Measurements from ENCODE around the gene ZNF175.

ZNF175 gene

DNA sequence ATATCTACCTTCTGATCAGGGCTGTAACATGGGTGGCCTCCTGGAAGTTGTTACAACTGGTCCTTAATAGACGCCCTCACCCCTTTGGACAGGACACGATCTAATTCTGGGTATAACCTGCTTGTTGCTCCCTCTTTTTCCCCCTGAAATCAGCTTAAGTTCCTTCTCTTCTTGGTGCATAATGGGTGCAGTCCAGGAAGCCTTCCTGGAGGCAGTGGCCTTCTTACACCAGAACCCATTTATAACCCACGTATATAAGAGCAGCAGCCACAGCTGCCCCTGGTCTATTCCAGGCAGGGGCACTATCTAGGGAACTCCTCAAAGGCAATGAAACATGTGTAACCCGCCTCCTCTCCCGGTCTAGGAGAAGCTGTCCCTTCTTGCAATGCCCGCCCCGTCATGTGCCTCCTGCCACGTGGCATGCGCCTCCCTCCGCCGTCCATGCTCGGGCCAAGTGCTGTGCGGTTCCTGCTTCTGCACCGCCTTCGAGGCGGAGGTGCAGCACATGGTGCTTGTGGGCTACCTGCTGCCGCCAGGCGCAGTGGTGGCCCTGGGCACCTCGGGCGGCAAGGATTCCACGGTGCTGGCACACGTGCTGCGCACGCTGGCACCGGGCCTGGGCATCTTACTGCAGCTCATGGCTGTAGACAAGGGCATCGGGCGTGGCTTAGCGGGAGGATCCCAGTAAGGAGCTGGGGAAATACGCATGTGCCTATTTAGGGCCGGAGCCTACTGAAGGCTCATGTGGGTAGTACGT is 27.3 kb downstream of the ZNF175 start:
- Histone ChIP-seq H3K9me3 (ENCODE audit: insufficient read depth, low read depth, low read length) (no peaks in the 10 kb centered on the region), H3K79me2 (ENCODE audit: insufficient read depth, low read length) (no peaks in the 10 kb centered on the region), H4K20me1 (ENCODE audit: insufficient read depth, low read length, poor library complexity, severe bottlenecking) (no peaks in the 10 kb centered on the region), H3F3A (ENCODE audit: low read depth) (no peaks in the 10 kb centered on the region), H3K9ac (ENCODE audit: low read depth, low read length, poor library complexity, severe bottlenecking) (no peak overlapping the region), H3K36me3 (ENCODE audit: insufficient read depth, low read length) (no peaks in the 10 kb centered on the region), H3K27me3 (ENCODE audit: insufficient read depth, low read length, poor library complexity, severe bottlenecking) (no peaks in the 10 kb centered on the region), H3K4me1 (ENCODE audit: insufficient read depth, low read length, poor library complexity, severe bottlenecking) (peaks cover 3% of the 10 kb centered on the region), H2AFZ (ENCODE audit: low read length) (no peak overlapping the region), H3K4me2 (ENCODE audit: low read depth, low read length, poor library complexity, severe bottlenecking) (no peak overlapping the region), H3K9me2 (replicated peaks; ENCODE audit: low read depth, low read length) (no peaks in the 10 kb centered on the region), H3K4me3 (ENCODE audit: low read length, poor library complexity, severe bottlenecking) (no peak overlapping the region)
- TF ChIP-seq CTCF (conservative IDR thresholded peaks at IDR 0.05; ENCODE audit: low read length) (no peak), EZH2phosphoT487 (IDR thresholded peaks at IDR 0.05; ENCODE audit: borderline replicate concordance) (no peak)

DNA sequence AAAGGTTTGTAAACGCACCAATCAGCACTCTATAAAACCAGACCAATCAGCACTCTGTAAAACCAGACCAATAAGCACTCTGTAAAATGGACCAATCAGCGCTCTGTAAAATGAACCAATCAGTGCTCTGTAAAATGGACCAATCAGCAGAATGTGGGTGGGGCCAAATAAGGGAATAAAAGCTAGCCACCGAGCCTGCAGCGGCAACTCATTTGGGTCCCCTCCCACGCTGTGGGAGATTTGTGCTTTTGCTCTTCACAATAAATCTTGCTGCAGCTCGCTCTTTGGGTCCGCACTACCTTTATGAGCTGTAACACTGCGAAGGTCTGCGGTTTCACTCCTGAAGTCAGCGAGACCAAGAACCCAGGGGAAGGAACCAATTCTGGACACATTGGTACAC is 28.0 kb downstream of the ZNF175 start:
- TF ChIP-seq CTCF (conservative IDR thresholded peaks at IDR 0.05; ENCODE audit: low read length), result no peak
- TF ChIP-seq EZH2phosphoT487 (IDR thresholded peaks at IDR 0.05; ENCODE audit: borderline replicate concordance), result no peak
- no peaks in the 10 kb centered on the region for H4K20me1 ChIP-seq (ENCODE audit: insufficient read depth, low read length, poor library complexity, severe bottlenecking)
- no peaks in the 10 kb centered on the region for H3K27me3 ChIP-seq (ENCODE audit: insufficient read depth, low read length, poor library complexity, severe bottlenecking)
- H3K4me1 ChIP-seq (ENCODE audit: insufficient read depth, low read length, poor library complexity, severe bottlenecking), result no peaks in the 10 kb centered on the region
- H3K79me2 ChIP-seq (ENCODE audit: insufficient read depth, low read length), result no peaks in the 10 kb centered on the region
- H3F3A ChIP-seq (ENCODE audit: low read depth), result no peaks in the 10 kb centered on the region
- H3K36me3 ChIP-seq (ENCODE audit: insufficient read depth, low read length), result no peaks in the 10 kb centered on the region
- H3K9me3 ChIP-seq (ENCODE audit: insufficient read depth, low read depth, low read length), result no peaks in the 10 kb centered on the region
- no peak overlapping the region for H3K4me2 ChIP-seq (ENCODE audit: low read depth, low read length, poor library complexity, severe bottlenecking)
- no peak overlapping the region for H3K4me3 ChIP-seq (ENCODE audit: low read length, poor library complexity, severe bottlenecking)
- H2AFZ ChIP-seq (ENCODE audit: low read length), result no peak overlapping the region
- H3K9me2 ChIP-seq (replicated peaks; ENCODE audit: low read depth, low read length), result no peaks in the 10 kb centered on the region
- no peak overlapping the region for H3K9ac ChIP-seq (ENCODE audit: low read depth, low read length, poor library complexity, severe bottlenecking)

DNA sequence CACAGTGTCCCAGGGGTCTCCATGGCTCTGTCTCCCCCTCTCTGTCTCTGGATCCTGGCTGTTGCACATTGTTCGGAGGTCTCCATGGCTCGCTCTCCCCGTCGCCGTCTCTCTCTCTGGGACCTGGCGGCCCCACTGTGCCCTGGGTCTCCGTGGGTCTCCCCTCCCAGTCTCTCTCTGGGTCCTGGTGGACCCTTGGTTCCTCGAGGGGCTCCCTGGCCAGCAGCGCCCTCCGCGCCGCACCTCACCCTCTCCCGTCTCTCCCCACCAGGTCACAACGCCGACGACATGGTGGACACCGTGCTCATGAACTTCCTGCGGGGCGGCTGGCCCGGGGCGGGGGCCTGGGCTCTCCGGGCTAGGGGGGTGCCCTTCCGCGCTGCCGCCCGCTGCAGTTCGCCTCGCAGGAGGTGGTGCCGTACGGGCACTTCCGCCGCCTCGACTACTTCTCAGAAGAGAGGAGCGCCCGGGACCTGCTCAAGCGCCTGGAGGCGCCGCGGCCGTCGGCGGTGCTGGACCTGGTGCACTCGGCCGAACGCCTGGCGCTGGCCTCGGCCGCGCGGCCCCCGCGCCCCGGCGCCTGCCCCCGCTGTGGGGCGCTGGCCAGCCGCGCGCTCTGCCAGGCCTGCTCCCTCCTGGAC is 30.0 kb downstream of the ZNF175 start:
- Histone ChIP-seq H3K27me3 (ENCODE audit: insufficient read depth, low read length, poor library complexity, severe bottlenecking) (no peaks in the 10 kb centered on the region), H4K20me1 (ENCODE audit: insufficient read depth, low read length, poor library complexity, severe bottlenecking) (no peaks in the 10 kb centered on the region), H3F3A (ENCODE audit: low read depth) (no peaks in the 10 kb centered on the region), H3K9me3 (ENCODE audit: insufficient read depth, low read depth, low read length) (no peaks in the 10 kb centered on the region), H3K4me3 (ENCODE audit: low read length, poor library complexity, severe bottlenecking) (no peak overlapping the region), H3K4me1 (ENCODE audit: insufficient read depth, low read length, poor library complexity, severe bottlenecking) (no peaks in the 10 kb centered on the region), H3K79me2 (ENCODE audit: insufficient read depth, low read length) (no peaks in the 10 kb centered on the region), H3K36me3 (ENCODE audit: insufficient read depth, low read length) (no peaks in the 10 kb centered on the region), H3K9ac (ENCODE audit: low read depth, low read length, poor library complexity, severe bottlenecking) (no peak overlapping the region), H2AFZ (ENCODE audit: low read length) (no peak overlapping the region), H3K4me2 (ENCODE audit: low read depth, low read length, poor library complexity, severe bottlenecking) (no peak overlapping the region), H3K9me2 (replicated peaks; ENCODE audit: low read depth, low read length) (no peaks in the 10 kb centered on the region)
- TF ChIP-seq CTCF (conservative IDR thresholded peaks at IDR 0.05; ENCODE audit: low read length) (no peak), EZH2phosphoT487 (IDR thresholded peaks at IDR 0.05; ENCODE audit: borderline replicate concordance) (no peak)

Data from Loucy (cell line).